ENCODE results near the gene GMFB. TPM values are rescaled to one million over a fixed set of nuclear protein-coding genes. Genes with fewer than 3 reads are reported as not detected.

GMFB gene
- total and polyA plus RNA-seq, 10 of the 15 experiments (the other 5 are each of a cell fraction or from before 2014, with no cell fraction given), result 29.3 to 71.0 (median 50.8) TPM

DNA sequence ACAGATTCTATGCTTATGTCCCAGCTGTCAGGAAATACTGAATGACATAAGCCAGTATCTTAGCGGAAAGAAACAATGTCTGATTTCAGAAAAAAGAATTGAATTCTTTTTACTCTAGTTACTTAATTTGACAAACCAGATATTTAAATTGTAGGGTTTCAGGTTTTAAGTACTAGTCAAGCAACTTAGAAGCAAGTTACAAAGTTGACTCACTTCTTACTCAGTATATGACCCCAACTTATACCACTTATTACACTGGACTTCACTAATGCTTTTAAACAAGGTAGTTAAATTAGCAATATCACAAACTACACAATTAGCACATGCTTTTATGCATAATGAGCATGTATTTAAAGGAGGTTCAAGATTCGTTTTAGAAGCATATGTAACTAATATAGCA lies 7.1 kb downstream of the GMFB start (continued):
- TF ChIP-seq, protein P1, sequence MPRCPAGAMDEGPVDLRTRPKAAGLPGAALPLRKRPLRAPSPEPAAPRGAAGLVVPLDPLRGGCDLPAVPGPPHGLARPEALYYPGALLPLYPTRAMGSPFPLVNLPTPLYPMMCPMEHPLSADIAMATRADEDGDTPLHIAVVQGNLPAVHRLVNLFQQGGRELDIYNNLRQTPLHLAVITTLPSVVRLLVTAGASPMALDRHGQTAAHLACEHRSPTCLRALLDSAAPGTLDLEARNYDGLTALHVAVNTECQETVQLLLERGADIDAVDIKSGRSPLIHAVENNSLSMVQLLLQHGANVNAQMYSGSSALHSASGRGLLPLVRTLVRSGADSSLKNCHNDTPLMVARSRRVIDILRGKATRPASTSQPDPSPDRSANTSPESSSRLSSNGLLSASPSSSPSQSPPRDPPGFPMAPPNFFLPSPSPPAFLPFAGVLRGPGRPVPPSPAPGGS (IDR thresholded peaks at IDR 0.05; ENCODE audit: borderline replicate concordance, insufficient read depth, low read depth, low read length, poor library complexity, severe bottlenecking), result no peak
- no peak for TF ChIP-seq JUNB (IDR thresholded peaks at IDR 0.05)
- no peak for TF ChIP-seq ZSCAN29 (IDR thresholded peaks at IDR 0.05)
- no peak for TF ChIP-seq ZBED1 (IDR thresholded peaks at IDR 0.05; ENCODE audit: borderline replicate concordance)
- TF ChIP-seq HDAC6 (IDR thresholded peaks at IDR 0.05; ENCODE audit: unreplicated experiment), result no peak
- TF ChIP-seq BACH1 (IDR thresholded peaks at IDR 0.05; ENCODE audit: borderline replicate concordance), result no peak
- TF ChIP-seq ZNF384 (IDR thresholded peaks at IDR 0.05; ENCODE audit: borderline replicate concordance, low read depth, low read length), result no peak
- TF ChIP-seq, protein P2, sequence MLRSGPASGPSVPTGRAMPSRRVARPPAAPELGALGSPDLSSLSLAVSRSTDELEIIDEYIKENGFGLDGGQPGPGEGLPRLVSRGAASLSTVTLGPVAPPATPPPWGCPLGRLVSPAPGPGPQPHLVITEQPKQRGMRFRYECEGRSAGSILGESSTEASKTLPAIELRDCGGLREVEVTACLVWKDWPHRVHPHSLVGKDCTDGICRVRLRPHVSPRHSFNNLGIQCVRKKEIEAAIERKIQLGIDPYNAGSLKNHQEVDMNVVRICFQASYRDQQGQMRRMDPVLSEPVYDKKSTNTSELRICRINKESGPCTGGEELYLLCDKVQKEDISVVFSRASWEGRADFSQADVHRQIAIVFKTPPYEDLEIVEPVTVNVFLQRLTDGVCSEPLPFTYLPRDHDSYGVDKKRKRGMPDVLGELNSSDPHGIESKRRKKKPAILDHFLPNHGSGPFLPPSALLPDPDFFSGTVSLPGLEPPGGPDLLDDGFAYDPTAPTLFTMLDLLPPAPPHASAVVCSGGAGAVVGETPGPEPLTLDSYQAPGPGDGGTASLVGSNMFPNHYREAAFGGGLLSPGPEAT (IDR thresholded peaks at IDR 0.05; ENCODE audit: low read depth), result no peak
- TF ChIP-seq NBN (IDR thresholded peaks at IDR 0.05), result no peak

DNA sequence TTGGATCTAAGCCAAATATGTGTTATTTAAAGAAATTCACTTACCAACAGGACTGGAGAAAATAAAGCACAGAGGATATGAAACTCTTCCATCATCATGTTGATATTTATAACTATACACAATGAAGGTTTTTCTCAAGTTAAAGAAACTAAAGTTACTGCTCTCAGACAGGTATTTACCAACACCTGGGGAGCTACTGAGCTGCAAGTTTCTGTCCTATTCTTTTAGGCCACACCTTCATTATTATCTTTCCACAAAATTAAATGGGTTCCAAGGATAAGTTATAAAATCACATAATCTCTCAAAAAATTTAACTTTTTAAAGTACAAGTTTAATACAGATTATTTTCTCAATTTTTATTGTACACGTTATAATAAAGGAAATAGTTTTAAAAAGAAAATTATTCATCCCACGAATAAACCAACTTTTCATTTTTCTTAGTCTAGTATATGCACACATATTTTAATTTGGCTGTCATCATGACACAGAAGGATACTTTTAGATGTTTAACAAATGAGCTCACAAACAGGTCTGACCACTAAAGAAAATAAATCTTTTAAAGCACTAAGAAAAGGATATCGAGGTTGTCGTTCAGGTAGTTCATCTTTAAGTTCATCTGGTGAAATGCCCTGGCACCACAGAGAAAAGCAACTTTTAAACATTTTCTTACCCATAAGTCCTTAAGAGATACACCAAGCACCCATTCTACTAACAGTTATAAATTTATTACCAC lies 7.8 kb downstream of the GMFB start:
- CTCF ChIA-PET, result interaction anchor here (1.3 to 1.9 kb wide), 2 partner anchors 13 to 45 kb away, joined by 3 to 4 read pairs; no protein-coding TSS in a partner anchor
- H3K79me2 ChIP-seq (ENCODE audit: control insufficient read depth, insufficient read depth, low read length), result peaks cover 41% of the 10 kb centered on the region
- H3K27ac ChIP-seq (ENCODE audit: control insufficient read depth, insufficient read depth), result no peak overlapping the region
- H3K36me3 ChIP-seq (ENCODE audit: control insufficient read depth in 2 of 2, insufficient read depth in 2 of 2, low read length in 1 of 2), result peaks cover 0 to 6% of the 10 kb centered on the region in 2 experiments; a peak in 2 of 4 replicates
- WGBS (ENCODE audit: insufficient coverage, insufficient replicate concordance, low lambda C conversion rate, missing lambda C conversion rate), result 97% methylated on average over 4 of the region's 4 CpGs
- no TSS peak for BruUV-seq (replicated peaks)
- FAIRE-seq (no peak), DNase-seq (ENCODE audit: low read depth, low spot score) (no peak), ATAC-seq (no peak)
- H2AFZ ChIP-seq (ENCODE audit: control insufficient read depth, low read depth, low read length), result no peak overlapping the region
- intact Hi-C loops (cut with micrococcal nuclease; ENCODE audit: unreplicated experiment), result no loop called here
- in situ Hi-C loops (cut with MboI), result no loop called here
- RAD21 ChIA-PET (ENCODE audit: unreplicated experiment), result interaction anchor here (1.5 kb wide), 1 partner anchor 28 kb away, joined by 4 read pairs; the partner anchor contains the start of gene CGRRF1
- H3K27me3 ChIP-seq (replicated peaks in 1 of 2; ENCODE audit: control insufficient read depth in 2 of 2, insufficient read depth in 2 of 2, low read length in 1 of 2), result no peaks in the 10 kb centered on the region
- POLR2A ChIA-PET, result no interaction called here
- no peaks in the 10 kb centered on the region for H4K20me1 ChIP-seq (ENCODE audit: control insufficient read depth, insufficient read depth)
- no peak overlapping the region for H3K4me3 ChIP-seq
- H3K9me3 ChIP-seq (replicated peaks; ENCODE audit: control insufficient read depth, insufficient read depth, low read length), result no peaks in the 10 kb centered on the region
- SMC1A ChIA-PET (ENCODE audit: uncharacterized antibody, unreplicated experiment), result interaction anchor here (1.1 kb wide), 1 partner anchor 51 kb away, joined by 3 read pairs; no protein-coding TSS in a partner anchor
- peaks cover 10% of the 10 kb centered on the region for H3K4me1 ChIP-seq (ENCODE audit: control insufficient read depth, insufficient read depth, low read length)
- H3K9ac ChIP-seq (ENCODE audit: control insufficient read depth, insufficient read depth, low read length), result no peak overlapping the region
- H3K4me2 ChIP-seq (ENCODE audit: control insufficient read depth, insufficient read depth), result no peak overlapping the region
- no peak for TF ChIP-seq JUNB (IDR thresholded peaks at IDR 0.05)
- TF ChIP-seq, protein P3, sequence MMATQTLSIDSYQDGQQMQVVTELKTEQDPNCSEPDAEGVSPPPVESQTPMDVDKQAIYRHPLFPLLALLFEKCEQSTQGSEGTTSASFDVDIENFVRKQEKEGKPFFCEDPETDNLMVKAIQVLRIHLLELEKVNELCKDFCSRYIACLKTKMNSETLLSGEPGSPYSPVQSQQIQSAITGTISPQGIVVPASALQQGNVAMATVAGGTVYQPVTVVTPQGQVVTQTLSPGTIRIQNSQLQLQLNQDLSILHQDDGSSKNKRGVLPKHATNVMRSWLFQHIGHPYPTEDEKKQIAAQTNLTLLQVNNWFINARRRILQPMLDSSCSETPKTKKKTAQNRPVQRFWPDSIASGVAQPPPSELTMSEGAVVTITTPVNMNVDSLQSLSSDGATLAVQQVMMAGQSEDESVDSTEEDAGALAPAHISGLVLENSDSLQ (IDR thresholded peaks at IDR 0.05), result no peak
- TF ChIP-seq RBBP5 (conservative IDR thresholded peaks at IDR 0.05), result no peak
- TF ChIP-seq STAT3 (IDR thresholded peaks at IDR 0.05; ENCODE audit: low read depth, low read length), result no peak
- TF ChIP-seq BACH1 (IDR thresholded peaks at IDR 0.05; ENCODE audit: borderline replicate concordance), result no peak
- no peak for TF ChIP-seq CBX5 (IDR thresholded peaks at IDR 0.05; ENCODE audit: low read depth)
- TF ChIP-seq FOXM1 (IDR thresholded peaks at IDR 0.05; ENCODE audit: low read depth, low read length), result no peak
- TF ChIP-seq BHLHE40 (IDR thresholded peaks at IDR 0.05; ENCODE audit: borderline replicate concordance in 1 of 2, low read depth in 2 of 2, low read length in 1 of 2), result no peak
- TF ChIP-seq MYC (IDR thresholded peaks at IDR 0.05; ENCODE audit: insufficient read depth, insufficient read length, insufficient replicate concordance, low read length, severe bottlenecking), result no peak
